ENCODE results near the gene FADS2. TPM values are rescaled to one million over a fixed set of nuclear protein-coding genes. Genes with fewer than 3 reads are reported as not detected.

Gene FADS2
- total and polyA plus RNA-seq, 9 of the 15 experiments (the other 6 are each of a cell fraction or from before 2014, with no cell fraction given) = 2.9 to 42.8 (median 16.2) TPM

- 58% methylated on average over 3 of the region's 3 CpGs for WGBS (ENCODE audit: insufficient coverage, low coverage, missing lambda C conversion rate)
- in situ Hi-C loops (cut with MboI) (loop anchor here (5.0 kb wide), 1 partner anchor 303 kb away; no protein-coding TSS in a partner anchor), intact Hi-C loops (cut with micrococcal nuclease) (no loop called here)
- Histone ChIP-seq H3K9me1 (ENCODE audit: control insufficient read depth, insufficient read depth, low read length) (peaks cover 9% of the 10 kb centered on the region), H3K4me1 (replicated peaks in 1 of 2; ENCODE audit: control insufficient read depth in 2 of 2, insufficient read depth in 2 of 2, low read length in 2 of 2) (peaks cover 37 to 53% of the 10 kb centered on the region in 2 experiments), H3K4me3 (no peak overlapping the region), H3K79me2 (ENCODE audit: control insufficient read depth, insufficient read depth, low read length) (peaks cover 30% of the 10 kb centered on the region), H4K20me1 (replicated peaks; ENCODE audit: control insufficient read depth, insufficient read depth, low read length) (peaks cover 3% of the 10 kb centered on the region), H3K9me3 (replicated peaks; ENCODE audit: control insufficient read depth, insufficient read depth, low read depth, low read length) (no peaks in the 10 kb centered on the region), H3K27ac (ENCODE audit: extremely low read depth, low read depth, low read length) (no peak overlapping the region), H3K9ac (ENCODE audit: insufficient read depth in 1 of 2, low read depth in 2 of 2, low read length in 2 of 2) (no peak overlapping the region; a peak in 1 of 4 replicates), H2AFZ (ENCODE audit: low read depth, low read length) (no peak overlapping the region), H3K36me3 (ENCODE audit: control insufficient read depth, insufficient read depth, low read length) (peaks cover 97% of the 10 kb centered on the region), H3K27me3 (ENCODE audit: control insufficient read depth in 2 of 2, insufficient read depth in 2 of 2, low read length in 2 of 2) (no peaks in the 10 kb centered on the region), H3K4me2 (ENCODE audit: insufficient read depth, low read length) (no peak overlapping the region)
- FAIRE-seq = no peak
- TF ChIP-seq HOMEZ (CRISPR knock-in tag; IDR thresholded peaks at IDR 0.05) = no peak
- no peak for TF ChIP-seq RNF2 (IDR thresholded peaks at IDR 0.05)
- TF ChIP-seq ZFP91 (CRISPR knock-in tag; IDR thresholded peaks at IDR 0.05) = no peak
- TF ChIP-seq POLR2AphosphoS5 (IDR thresholded peaks at IDR 0.05; ENCODE audit: control insufficient read depth, insufficient read depth, low read depth, low read length) = peak; percentile 26; the same call in 1 of the 2 replicates
- no peak for TF ChIP-seq RAD51 (IDR thresholded peaks at IDR 0.05; ENCODE audit: borderline replicate concordance, low read depth)
- TF ChIP-seq, protein P1, sequence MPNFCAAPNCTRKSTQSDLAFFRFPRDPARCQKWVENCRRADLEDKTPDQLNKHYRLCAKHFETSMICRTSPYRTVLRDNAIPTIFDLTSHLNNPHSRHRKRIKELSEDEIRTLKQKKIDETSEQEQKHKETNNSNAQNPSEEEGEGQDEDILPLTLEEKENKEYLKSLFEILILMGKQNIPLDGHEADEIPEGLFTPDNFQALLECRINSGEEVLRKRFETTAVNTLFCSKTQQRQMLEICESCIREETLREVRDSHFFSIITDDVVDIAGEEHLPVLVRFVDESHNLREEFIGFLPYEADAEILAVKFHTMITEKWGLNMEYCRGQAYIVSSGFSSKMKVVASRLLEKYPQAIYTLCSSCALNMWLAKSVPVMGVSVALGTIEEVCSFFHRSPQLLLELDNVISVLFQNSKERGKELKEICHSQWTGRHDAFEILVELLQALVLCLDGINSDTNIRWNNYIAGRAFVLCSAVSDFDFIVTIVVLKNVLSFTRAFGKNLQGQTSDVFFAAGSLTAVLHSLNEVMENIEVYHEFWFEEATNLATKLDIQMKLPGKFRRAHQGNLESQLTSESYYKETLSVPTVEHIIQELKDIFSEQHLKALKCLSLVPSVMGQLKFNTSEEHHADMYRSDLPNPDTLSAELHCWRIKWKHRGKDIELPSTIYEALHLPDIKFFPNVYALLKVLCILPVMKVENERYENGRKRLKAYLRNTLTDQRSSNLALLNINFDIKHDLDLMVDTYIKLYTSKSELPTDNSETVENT (CRISPR knock-in tag; IDR thresholded peaks at IDR 0.05) = no peak
- 0 out of 2 replicates have a peak, but pooled peaks have one; percentile 3 for TF ChIP-seq DLX4 (CRISPR knock-in tag; IDR thresholded peaks at IDR 0.05)
- TF ChIP-seq POLR2A (conservative IDR thresholded peaks at IDR 0.05) = peak; percentile 58
- no peak for TF ChIP-seq SIRT6 (IDR thresholded peaks at IDR 0.05; ENCODE audit: low read depth, low read length)
- TF ChIP-seq NFIC (IDR thresholded peaks at IDR 0.05) = peak; percentile 64
- peak; percentile 32; the same call in 1 of the 2 replicates for TF ChIP-seq POLR2AphosphoS2 (IDR thresholded peaks at IDR 0.05; ENCODE audit: low read length)
- TF ChIP-seq RBM22 (IDR thresholded peaks at IDR 0.05; ENCODE audit: low read depth, low read length, poor library complexity, severe bottlenecking) = no peak
- TF ChIP-seq SMAD4 (CRISPR knock-in tag; conservative IDR thresholded peaks at IDR 0.05) = no peak
- 0 out of 2 replicates have a peak, but pooled peaks have one; percentile 21 for TF ChIP-seq MYNN (IDR thresholded peaks at IDR 0.05)
- TF ChIP-seq MYNN (CRISPR knock-in tag; IDR thresholded peaks at IDR 0.05) = no peak
- peak; percentile 70; the same call in 1 of the 2 replicates for TF ChIP-seq SUPT5H (IDR thresholded peaks at IDR 0.05)
- CTCF ChIA-PET (ENCODE audit: low intra/inter-chr PET ratio) = no interaction called here
- no peak for DNase-seq (ENCODE audit: extremely low read depth in 1 of 4, low spot score in 3 of 4)
- no TSS peak for BruUV-seq (replicated peaks)
- POLR2A ChIA-PET = interaction anchor here (0.6 to 7.6 kb wide), 6 partner anchors 11 to 66 kb away, joined by 3 to 97 read pairs (median 4); partner anchors contain the start of genes FADS1, FEN1 and TMEM258
- no peak for ATAC-seq
Measured at GRCh38 chr11:61803889-61804647, 24.0 kb upstream of the FADS2 start.
